Breast epithelium (tissue), 3 donors: ENCODE measurements around the gene ANKRD11.

ENCODE experiments used
- CTCF ChIP-seq, 3 donors: fragments of 450-650 bp; IDR thresholded peaks; one replicate each; pipeline ENCODE4 v1.5.1; 2016 to 2017; ENCODE audit warnings: antibody characterized with exemption in 3 of 3, mild to moderate bottlenecking in 3 of 3, moderate library complexity in 3 of 3
- POLR2A ChIP-seq: fragments of 450-650 bp; IDR thresholded peaks from one replicate; pipeline ENCODE4 v1.6.1; 2016; ENCODE audit warnings: antibody characterized with exemption, mild to moderate bottlenecking, moderate library complexity

- no peak for TF ChIP-seq CTCF (IDR thresholded peaks at IDR 0.05)
- TF ChIP-seq POLR2A = no peak
Observed at GRCh38 chr16:89445166-89445565, 45.2 kb downstream of the ANKRD11 start.
